Measurements from ENCODE around the gene RAB7A.

GRCh38 chr3:128684986-128685726, 40.8 kb upstream of the RAB7A start:
- no peak for TF ChIP-seq EZH2 (IDR thresholded peaks at IDR 0.05; ENCODE audit: insufficient read depth, poor library complexity, severe bottlenecking)
- TF ChIP-seq EZH2phosphoT487 (IDR thresholded peaks at IDR 0.05; ENCODE audit: insufficient read depth, low read depth), result no peak
